Renal pelvis (tissue), 4 donors: ENCODE results near the gene WLS. TPM values are rescaled to one million over a fixed set of nuclear protein-coding genes. Genes with fewer than 3 reads are reported as not detected.

ENCODE experiments used
- DNase-seq: peaks from one replicate; pipeline ENCODE4 v3.0.0-alpha.2; 2013
- polyA plus RNA-seq, 3 donors: library from polyadenylated mRNA; unstranded; fragments of 120-200 nt; gene quantifications; one replicate each; pipeline ENCODE4 v1.2.1, GENCODE V29; 2013; ENCODE audit not compliant: insufficient read length in 3 of 3

WLS gene
- polyA plus RNA-seq, 3 donors, result 130 to 148 (median 132) TPM

GRCh38 chr1:68205794-68206358, 26.4 kb downstream of the WLS start:
- no peak for DNase-seq

- DNase-seq, result no peak
These were observed 27.2 kb downstream of the WLS start for GRCh38 chr1:68204977-68205630.

GRCh38 chr1:68202239-68202832, 30.0 kb downstream of the WLS start:
- DNase-seq, result no peak

DNA sequence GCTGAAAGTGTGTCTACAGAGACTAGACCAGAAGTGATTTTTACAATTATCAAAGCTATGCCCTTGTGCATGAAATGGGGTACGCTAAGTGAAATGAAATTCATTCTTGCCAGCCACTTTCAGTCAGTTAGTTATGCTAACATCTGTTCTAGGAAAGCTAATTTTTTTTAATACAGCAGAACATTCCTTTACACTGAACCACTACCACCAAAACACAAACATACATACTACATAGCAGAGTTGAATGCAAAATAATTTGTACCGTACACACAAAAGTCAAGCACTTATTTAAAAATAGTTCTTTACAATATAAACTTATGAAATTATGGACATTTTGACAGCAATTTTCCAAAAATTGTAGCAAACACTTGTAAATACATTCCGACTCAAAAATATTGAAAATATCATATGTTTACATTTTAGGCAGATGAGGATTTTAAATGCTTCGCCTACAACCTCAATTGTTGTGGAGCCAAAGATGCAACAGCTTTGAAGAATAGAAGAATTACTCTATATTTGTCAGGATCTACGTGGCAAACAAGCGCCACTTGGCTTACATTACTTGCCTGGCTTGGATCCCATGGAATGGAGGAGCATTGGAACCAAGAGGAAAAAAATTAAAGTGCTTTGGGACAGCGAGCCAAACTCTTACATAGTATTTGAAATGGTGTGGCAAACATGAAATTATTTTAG, 30.6 kb downstream of the WLS start:
- DNase-seq, result no peak

- DNase-seq, result no peak
These were observed 32.7 kb downstream of the WLS start for GRCh38 chr1:68199603-68200002.

DNA sequence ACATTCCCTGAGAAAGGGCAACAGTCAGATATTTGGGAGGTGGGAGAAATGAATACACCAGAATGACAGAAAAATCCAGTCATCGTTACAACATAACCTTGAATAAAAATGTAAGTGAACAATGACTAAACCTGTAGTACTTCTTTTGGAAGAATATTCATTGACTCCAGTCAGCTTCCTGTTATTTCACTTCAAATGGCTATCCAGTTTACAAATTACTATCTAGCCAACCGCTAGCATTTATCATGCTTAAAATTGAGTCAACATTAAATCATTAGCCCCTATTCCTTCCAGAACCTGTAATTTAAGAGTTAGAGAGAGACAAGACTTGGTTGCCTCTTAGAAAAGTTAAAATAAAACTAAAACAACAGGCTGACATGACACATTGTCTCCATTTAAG, 33.6 kb downstream of the WLS start:
- no peak for DNase-seq

DNA sequence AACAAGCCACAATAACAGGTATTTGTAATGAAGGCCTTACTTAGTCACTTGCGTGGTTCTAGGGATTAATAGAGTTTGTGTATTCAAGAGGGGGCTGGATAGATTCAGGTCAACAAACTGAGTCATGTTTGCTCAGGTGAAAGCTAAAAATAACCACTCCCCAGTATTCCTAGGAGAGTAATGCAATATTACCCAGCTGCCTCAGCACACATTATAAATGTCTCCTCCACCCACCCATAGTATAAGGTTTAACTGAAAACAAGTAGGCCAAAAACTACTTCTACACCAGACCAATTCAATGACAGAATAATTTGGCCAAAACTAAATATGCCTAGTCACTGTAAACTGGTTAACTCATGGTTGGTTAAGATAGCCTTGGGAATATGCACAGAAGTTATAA, 34.4 kb downstream of the WLS start:
- no peak for DNase-seq

DNA sequence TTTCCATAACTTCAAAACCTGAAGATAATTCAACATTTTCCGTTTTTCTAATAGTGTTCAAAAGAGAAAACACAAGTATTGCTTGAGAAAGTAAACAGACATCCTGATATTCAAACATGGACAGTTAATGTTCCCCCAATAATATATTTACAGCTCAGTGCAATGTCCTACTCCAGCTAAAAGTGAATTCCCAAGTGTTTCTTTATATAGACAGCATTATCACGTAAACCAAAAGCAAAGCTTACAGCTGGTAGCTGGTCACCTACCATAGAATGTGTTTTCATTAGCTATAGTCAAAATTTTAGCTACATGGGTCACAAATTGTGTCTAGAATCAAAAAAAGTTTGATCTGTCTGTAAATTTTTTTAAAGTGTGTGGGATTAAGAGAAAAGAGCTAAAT, 34.9 kb downstream of the WLS start:
- no peak for DNase-seq

DNA sequence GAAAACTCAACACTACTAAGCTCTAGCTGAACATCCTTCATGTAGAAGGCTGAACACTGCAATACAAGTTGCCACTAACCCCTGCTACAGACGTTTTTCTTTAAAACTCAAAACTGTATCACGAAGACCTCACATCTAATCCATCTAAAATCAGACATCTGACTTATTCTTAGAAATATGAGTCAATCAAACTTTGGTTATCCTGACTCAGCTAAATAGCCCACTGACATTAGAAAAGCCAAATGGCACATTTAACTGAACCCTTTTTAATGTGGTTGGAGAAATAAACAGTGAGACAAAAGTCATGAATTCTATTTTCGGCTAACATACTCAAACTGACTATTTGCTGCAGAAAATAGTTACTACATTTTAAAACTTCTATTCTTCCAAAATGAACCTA, 35.6 kb downstream of the WLS start:
- DNase-seq, result no peak

GRCh38 chr1:68191717-68192116, 40.6 kb downstream of the WLS start:
- no peak for DNase-seq

DNA sequence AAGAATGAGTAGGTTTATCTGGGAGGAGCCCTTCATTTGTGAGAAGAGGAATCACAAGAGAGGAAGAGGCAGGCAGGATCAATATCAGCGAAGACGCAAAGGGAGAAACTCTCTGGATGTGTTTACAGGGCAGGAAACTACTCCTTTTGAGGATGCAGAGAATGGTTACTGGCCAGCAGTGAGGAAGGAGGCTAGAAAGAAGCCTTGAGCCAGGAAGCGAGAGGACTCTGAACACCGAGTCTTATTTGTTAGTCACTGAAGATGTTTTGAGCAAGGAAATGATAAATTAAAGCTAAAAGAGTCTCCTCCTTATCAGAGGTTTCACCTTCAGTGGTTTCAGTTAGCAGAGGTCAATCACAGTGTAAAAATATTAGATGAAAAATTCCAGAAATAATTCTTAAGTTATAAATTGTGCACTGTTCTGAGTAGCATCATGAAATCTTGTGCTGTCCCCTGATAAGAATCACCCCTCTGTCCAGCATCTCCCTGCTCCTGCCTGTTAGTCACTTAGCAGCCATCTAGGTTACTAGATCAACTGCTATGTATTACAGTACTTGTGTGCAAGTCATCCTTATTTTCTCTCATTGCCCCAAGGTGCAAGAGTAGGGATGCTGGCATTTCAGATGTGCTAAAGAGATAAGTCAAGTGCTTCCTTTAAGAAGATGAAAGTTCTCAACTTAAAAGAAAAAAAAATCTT, 43.5 kb downstream of the WLS start:
- DNase-seq, result no peak

DNA sequence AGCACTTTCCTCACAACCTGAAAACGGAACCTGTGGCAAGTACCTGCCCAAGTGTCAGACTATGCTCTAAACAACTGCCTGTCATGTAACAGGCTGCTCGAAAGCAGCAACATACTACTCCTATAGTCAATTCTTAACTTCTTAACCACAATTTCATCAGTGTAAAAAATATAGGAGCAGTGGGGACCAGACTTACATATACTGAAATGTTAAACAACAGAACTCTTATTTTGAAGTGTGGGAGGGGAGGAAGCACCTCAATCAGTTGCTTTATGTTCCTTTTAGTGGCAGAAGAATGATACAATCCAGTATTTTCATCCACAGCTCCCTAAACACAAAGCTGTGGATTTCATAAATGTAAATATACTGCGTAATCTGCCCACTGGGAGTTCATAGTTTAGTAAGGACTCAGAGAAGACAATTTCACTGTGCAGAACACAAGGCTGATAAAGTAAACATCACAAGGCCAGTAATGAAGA, 44.2 kb downstream of the WLS start:
- DNase-seq, result no peak

GRCh38 chr1:68185743-68186142, 46.6 kb downstream of the WLS start:
- no peak for DNase-seq

- no peak for DNase-seq
These were observed 48.4 kb downstream of the WLS start for GRCh38 chr1:68183895-68184294.

- no peak for DNase-seq
These were observed 51.2 kb downstream of the WLS start for GRCh38 chr1:68181165-68181556.

DNA sequence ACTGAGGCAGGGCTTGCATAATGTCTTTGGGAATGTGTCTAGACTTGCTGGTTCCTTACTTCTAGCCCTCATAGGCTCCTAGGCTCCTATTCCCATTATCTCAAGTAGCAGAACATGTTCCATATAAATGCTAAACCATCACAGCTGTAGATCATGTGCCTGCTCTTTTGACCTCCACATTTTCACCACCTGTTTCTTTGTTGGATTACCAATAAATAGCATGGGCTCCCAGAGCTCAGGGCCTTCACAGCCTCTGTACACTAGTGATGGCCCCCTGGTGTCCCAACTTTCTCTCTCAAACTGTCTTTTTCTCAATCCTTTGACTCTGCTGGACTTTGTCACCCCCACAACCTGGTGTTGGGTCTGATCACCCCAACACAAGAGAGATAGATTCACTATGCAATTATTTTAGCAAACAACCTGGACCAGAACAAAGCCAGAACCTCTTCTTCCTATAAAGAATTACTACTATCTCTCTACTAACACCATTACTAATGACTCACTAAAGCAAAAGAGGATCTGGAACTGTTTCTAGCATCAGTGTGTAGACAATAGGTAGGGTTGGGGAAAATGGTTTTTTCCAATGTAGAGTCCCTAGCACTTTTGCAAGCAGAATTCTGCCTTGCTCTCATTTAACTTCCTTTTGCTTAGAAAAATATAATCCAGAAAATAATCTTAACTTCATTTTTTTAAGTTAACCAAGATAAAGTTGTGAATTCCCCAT, 51.7 kb downstream of the WLS start:
- DNase-seq, result no peak

- DNase-seq, result no peak
These were observed 53.4 kb downstream of the WLS start for GRCh38 chr1:68178821-68179490.

DNA sequence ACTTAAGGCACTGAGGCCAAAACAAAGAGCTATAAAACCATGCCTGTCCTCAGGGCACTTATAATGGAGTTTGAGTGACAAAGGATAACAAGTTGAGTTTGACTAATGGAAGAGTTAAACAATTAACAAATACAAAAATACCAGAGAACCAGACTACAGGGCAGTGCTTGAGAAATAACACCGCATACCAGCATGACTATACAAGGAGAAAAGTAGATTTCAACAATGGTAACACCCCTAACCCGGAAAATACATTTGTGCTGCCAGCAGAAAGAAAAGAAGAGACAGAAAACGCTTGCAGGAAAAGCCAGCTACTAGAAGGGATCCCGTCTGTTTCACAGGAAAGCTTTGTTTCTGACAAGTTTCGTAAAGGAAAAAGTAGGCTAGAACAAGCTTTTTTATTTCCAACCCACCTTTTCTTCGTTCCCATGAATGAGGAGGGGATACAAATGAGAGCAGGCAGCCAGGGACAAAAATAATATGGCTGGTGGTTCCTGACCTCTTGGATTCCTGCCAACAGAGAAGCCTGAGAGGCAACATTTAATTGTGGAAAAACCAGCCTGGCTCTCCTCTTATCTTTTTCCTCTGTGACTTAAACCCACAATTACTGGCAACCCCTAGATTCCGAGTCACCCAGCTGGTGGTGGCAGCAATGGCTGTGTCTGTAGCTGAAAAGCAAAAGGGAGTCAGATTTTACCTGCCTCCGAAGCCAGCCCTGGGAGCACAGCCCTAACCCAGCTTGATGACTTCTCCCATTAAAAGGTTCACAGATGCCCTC, 56.5 kb downstream of the WLS start:
- no peak for DNase-seq

DNA sequence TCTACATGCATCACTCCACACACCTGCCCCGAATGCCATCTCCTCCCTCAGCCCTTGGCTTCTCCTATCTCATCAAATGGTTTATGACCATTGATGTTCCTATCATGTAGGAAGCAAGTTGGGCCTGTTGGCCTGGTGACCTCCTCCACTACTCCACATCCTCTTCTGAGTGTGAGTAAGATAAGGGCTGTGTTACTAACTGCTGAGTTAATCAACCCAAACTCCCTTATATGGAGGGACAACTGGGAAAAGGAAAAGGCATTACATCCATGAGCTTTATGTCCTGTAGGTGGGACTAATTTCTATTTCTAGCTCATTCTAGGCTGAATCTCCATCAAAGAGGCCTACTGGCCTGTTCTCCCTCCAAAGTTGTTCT, 57.6 kb downstream of the WLS start:
- no peak for DNase-seq
